PC-3 (cell line): Measurements from ENCODE around the gene AVEN.

Experiments
- EZH2phosphoT487 ChIP-seq: fragments of 300-600 bp; sonication (generic); IDR thresholded peaks from 2 replicates; pipeline ENCODE4 v1.6.1; 2018; ENCODE audit warnings: mild to moderate bottlenecking, antibody characterized with exemption, low read length, borderline replicate concordance
- TF ChIP-seq, protein P1 (sequence below): fragments of 300-600 bp; sonication (generic); conservative IDR thresholded peaks from 2 replicates; pipeline ENCODE4 v1.5.1; 2017; ENCODE audit warnings: antibody characterized with exemption, low read depth, mild to moderate bottlenecking, low read length

DNA sequence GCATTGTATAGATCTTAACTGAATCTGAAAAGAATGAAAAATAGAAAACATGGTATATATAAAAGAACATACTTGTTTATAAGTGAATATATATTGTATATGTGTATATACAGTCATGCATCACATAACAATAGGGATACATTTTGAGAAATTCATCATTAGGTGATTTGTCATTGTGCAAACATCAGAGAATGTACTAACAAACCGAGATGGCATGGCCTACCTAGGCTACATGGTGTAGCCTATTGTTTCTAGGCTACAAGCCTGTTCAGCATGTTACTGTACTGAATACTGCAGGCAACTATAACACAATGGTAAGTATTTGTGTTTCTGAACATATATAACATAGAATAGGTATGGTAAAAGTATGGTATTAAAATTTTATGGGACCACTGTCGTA, 135.3 kb downstream of the AVEN start:
- TF ChIP-seq, protein P1, sequence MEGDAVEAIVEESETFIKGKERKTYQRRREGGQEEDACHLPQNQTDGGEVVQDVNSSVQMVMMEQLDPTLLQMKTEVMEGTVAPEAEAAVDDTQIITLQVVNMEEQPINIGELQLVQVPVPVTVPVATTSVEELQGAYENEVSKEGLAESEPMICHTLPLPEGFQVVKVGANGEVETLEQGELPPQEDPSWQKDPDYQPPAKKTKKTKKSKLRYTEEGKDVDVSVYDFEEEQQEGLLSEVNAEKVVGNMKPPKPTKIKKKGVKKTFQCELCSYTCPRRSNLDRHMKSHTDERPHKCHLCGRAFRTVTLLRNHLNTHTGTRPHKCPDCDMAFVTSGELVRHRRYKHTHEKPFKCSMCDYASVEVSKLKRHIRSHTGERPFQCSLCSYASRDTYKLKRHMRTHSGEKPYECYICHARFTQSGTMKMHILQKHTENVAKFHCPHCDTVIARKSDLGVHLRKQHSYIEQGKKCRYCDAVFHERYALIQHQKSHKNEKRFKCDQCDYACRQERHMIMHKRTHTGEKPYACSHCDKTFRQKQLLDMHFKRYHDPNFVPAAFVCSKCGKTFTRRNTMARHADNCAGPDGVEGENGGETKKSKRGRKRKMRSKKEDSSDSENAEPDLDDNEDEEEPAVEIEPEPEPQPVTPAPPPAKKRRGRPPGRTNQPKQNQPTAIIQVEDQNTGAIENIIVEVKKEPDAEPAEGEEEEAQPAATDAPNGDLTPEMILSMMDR = no peak
- TF ChIP-seq EZH2phosphoT487 = no peak
